Keratinocyte (primary cell): Measurements from ENCODE around the gene KIF20A. TPM values are rescaled to one million over a fixed set of nuclear protein-coding genes. Genes with fewer than 3 reads are reported as not detected.

Experiments
- DNase-seq: peaks from one replicate; pipeline ENCODE4 v3.0.0-alpha.2; 2011; ENCODE audit warnings: low read depth, missing footprints, low spot score
- FAIRE-seq: peaks from 2 replicates; lab custom pipeline; 2011; peaks lifted over from hg19 to GRCh38; lab: Jason Lieb, UNC
- H2AFZ ChIP-seq: 2 replicates; pipeline ENCODE4 v1.6.0; 2012; ENCODE audit warnings: low read length, control low read depth, inconsistent platforms; ENCODE audit not compliant: control insufficient read depth
- H3K27ac ChIP-seq: 2 replicates; pipeline ENCODE4 v1.5.1; 2011; ENCODE audit warnings: low read length; ENCODE audit not compliant: control insufficient read depth, insufficient read depth
- H3K27me3 ChIP-seq: 3 replicates; pipeline ENCODE4 v1.6.0; 2011; ENCODE audit warnings: low read length; ENCODE audit not compliant: control insufficient read depth, insufficient read depth; ENCODE audit errors: extremely low read depth
- H3K36me3 ChIP-seq, 2 experiments: 2 replicates in 1 of 2; 3 replicates in 1 of 2; pipeline ENCODE4 v1.5.1; 2011; ENCODE audit warnings: low read length in 2 of 2, mild to moderate bottlenecking in 1 of 2; ENCODE audit not compliant: control insufficient read depth in 2 of 2, insufficient read depth in 2 of 2; ENCODE audit errors: extremely low read depth in 1 of 2
- H3K4me1 ChIP-seq: 3 replicates; pipeline ENCODE4 v1.5.1; 2011; ENCODE audit warnings: low read length; ENCODE audit not compliant: control insufficient read depth, insufficient read depth; ENCODE audit errors: extremely low read depth
- H3K4me2 ChIP-seq: 3 replicates; pipeline ENCODE4 v1.6.0; 2011; ENCODE audit warnings: low read depth, low read length; ENCODE audit not compliant: control insufficient read depth, insufficient read depth; ENCODE audit errors: extremely low read depth
- H3K4me3 ChIP-seq, 3 experiments: fragments of 200-600 bp in 1 of 3; sonication (generic) in 1 of 3; 2 replicates in 2 of 3; 3 replicates in 1 of 3; pipeline ENCODE4 v1.5.1; 2011 to 2016; ENCODE audit warnings: low read length in 3 of 3, mild to moderate bottlenecking in 3 of 3, control low read depth in 2 of 3, inconsistent platforms in 1 of 3, low read depth in 1 of 3, mixed read lengths in 1 of 3, mixed run types in 1 of 3, moderate library complexity in 1 of 3; ENCODE audit not compliant: control insufficient read depth in 2 of 3, insufficient read depth in 2 of 3; ENCODE audit errors: extremely low read depth in 1 of 3
- H3K79me2 ChIP-seq: 2 replicates; pipeline ENCODE4 v1.6.0; 2012; ENCODE audit warnings: low read length; ENCODE audit not compliant: control insufficient read depth, insufficient read depth
- H3K9ac ChIP-seq: 3 replicates; pipeline ENCODE4 v1.6.0; 2011; ENCODE audit warnings: low read length; ENCODE audit not compliant: control insufficient read depth, insufficient read depth; ENCODE audit errors: extremely low read depth
- H3K9me1 ChIP-seq: 3 replicates; pipeline ENCODE4 v1.6.0; 2011; ENCODE audit warnings: low read length; ENCODE audit not compliant: control insufficient read depth, insufficient read depth; ENCODE audit errors: extremely low read depth
- H3K9me3 ChIP-seq: 2 replicates; pipeline ENCODE4 v1.5.1; 2012; ENCODE audit warnings: low read depth, low read length; ENCODE audit not compliant: control insufficient read depth
- H4K20me1 ChIP-seq: 3 replicates; pipeline ENCODE4 v1.6.0; 2011; ENCODE audit warnings: low read length; ENCODE audit not compliant: control insufficient read depth, insufficient read depth; ENCODE audit errors: extremely low read depth
- EZH2 ChIP-seq: IDR thresholded peaks from one replicate; pipeline ENCODE4 v1.6.1; 2012; ENCODE audit warnings: inconsistent platforms, mild to moderate bottlenecking, low read length, moderate library complexity
- dilution Hi-C: fragments of 300-500 bp; cut with MboI; formaldehyde crosslinking; loops from one replicate; pipeline ENCODE4 v1.7.0; 2020; ENCODE audit warnings: low sequenced_read_pairs; ENCODE audit not compliant: extremely low pct_ligation_motif_present
- polyA plus RNA-seq, 5 experiments: library from polyadenylated mRNA; depleted of rRNA in 3 of 5; stranded (reverse) in 3 of 5; stranded (forward) in 1 of 5; unstranded in 1 of 5; fragments of >200 nt; gene quantifications; 1 replicate in 1 of 5; 2 replicates in 3 of 5; 3 replicates in 1 of 5; pipeline versions ENCODE4 v1.2.1 to v1.2.3, GENCODE V29; 2011 to 2012; ENCODE audit warnings: missing spikeins in 2 of 5, low read depth in 1 of 5, low replicate concordance in 1 of 5
- TF ChIP-seq, protein P1 (sequence below), 3 experiments: IDR thresholded peaks in 1 of 3; conservative IDR thresholded peaks in 1 of 3; optimal IDR thresholded peaks in 1 of 3; 2 replicates in 2 of 3; 3 replicates in 1 of 3; pipeline versions ENCODE3 to v1.5.1; 2011; ENCODE audit warnings: low read length in 3 of 3, mild to moderate bottlenecking in 3 of 3, moderate library complexity in 2 of 3, control low read depth in 1 of 3, inconsistent platforms in 1 of 3; ENCODE audit not compliant: insufficient read depth in 2 of 3; ENCODE audit errors: extremely low read depth in 1 of 3

The KIF20A gene
- polyA plus RNA-seq, 1 donor (not counting 4 experiments of a cell fraction or from before 2014, with no cell fraction given), result 17.1 TPM

DNA sequence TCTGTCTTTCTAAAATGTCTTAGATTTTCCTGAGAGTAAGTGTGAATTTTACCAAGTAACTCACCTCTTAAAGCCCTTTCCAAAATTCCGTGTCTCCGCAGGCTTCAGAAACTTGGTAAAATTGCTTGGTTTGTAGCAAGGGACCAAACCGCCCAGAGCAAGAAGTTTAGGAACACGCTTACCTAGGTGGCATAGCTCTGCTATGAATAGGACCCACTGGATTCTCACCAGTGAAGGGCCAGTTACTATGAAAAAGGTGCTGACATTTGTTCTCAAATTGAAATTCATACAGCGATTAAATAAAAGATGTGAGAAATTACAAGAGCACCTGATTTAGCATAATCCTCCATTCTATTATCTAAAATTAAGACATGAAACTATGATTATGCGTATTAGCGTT lies 46.4 kb upstream of the KIF20A start:
- FAIRE-seq, result no peak
- H3K27ac ChIP-seq, result no peak overlapping the region
- dilution Hi-C loops, result no loop called here
- peak overlapping the region; percentile 54 for H3K4me2 ChIP-seq
- H3K9me3 ChIP-seq, result no peaks in the 10 kb centered on the region
- no peaks in the 10 kb centered on the region for H3K79me2 ChIP-seq
- no peaks in the 10 kb centered on the region for H3K27me3 ChIP-seq
- H4K20me1 ChIP-seq, result no peaks in the 10 kb centered on the region
- H2AFZ ChIP-seq, result peak overlapping the region; percentile 17
- H3K4me3 ChIP-seq, result peak overlapping the region in 1 of 3 experiments; percentile 23
- H3K4me1 ChIP-seq, result no peaks in the 10 kb centered on the region
- H3K36me3 ChIP-seq, result no peaks in the 10 kb centered on the region
- DNase-seq, result no peak
- H3K9ac ChIP-seq, result no peak overlapping the region
- no peak for TF ChIP-seq EZH2
- TF ChIP-seq, protein P1, sequence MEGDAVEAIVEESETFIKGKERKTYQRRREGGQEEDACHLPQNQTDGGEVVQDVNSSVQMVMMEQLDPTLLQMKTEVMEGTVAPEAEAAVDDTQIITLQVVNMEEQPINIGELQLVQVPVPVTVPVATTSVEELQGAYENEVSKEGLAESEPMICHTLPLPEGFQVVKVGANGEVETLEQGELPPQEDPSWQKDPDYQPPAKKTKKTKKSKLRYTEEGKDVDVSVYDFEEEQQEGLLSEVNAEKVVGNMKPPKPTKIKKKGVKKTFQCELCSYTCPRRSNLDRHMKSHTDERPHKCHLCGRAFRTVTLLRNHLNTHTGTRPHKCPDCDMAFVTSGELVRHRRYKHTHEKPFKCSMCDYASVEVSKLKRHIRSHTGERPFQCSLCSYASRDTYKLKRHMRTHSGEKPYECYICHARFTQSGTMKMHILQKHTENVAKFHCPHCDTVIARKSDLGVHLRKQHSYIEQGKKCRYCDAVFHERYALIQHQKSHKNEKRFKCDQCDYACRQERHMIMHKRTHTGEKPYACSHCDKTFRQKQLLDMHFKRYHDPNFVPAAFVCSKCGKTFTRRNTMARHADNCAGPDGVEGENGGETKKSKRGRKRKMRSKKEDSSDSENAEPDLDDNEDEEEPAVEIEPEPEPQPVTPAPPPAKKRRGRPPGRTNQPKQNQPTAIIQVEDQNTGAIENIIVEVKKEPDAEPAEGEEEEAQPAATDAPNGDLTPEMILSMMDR (optimal IDR thresholded peaks at IDR 0.05 in 1 of 3, IDR thresholded peaks at IDR 0.05 in 1 of 3, conservative IDR thresholded peaks at IDR 0.05 in 1 of 3; ENCODE audit: extremely low read depth in 1 of 3, insufficient read depth in 2 of 3, low read length in 3 of 3), result no peak
- H3K9me1 ChIP-seq, result no peaks in the 10 kb centered on the region

DNA sequence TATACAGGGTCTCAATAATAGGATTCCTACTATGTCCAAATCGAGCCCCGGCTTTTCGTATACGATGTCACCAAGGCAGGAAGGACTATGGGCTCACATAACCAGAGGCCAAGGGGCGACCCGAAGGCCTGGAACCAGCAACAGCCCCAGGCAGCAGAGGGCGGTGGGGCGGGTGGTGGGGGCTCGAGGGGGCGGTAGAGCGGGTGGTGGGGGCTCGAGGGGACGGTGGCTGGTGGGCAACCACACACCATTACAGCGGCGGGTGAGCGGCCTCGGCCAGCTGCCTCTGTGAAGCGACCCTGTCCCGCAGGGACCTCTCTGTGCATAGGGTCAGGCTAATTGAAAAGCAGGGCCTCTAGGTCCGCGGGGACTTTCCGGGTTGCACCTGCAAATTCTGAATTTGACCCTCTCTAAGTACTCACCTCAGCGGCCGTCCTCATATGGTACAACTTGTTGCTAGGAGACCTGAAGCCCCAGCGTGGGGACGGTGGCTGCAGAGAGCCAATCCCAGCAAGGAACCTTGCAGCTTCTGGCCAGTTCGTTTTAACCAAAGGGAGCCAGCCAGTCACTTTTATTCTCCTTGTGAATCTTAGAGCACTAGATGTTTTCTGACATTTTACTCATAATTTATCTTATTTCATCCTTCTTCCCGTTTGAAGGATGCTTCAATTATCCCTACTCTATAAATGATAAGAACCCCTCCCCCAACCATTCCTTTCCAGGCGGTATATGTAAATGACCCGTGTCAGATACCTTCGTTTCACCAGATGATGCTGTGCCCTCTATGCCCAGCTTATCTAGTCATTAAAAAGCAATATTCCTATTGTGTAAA lies 39.7 kb upstream of the KIF20A start, which contains the start of gene NME5:
Gene NME5 (minus strand): TSS at position 480 of the 832 bp plus-strand sequence. CDS start 648 bp downstream, outside the sequence.
- Histone ChIP-seq H4K20me1 (no peaks in the 10 kb centered on the region), H3K27me3 (no peaks in the 10 kb centered on the region), H3K9me1 (no peaks in the 10 kb centered on the region), H3K4me3 (no peak within 1 kb of the TSS), H3K9me3 (no peaks in the 10 kb centered on the region), H3K36me3 (no peaks in the 10 kb centered on the region), H3K4me1 (peaks cover 11% of the 10 kb centered on the region), H3K27ac (no peak within 1 kb of the TSS), H3K79me2 (no peaks in the 10 kb centered on the region), H2AFZ (no peak within 1 kb of the TSS), H3K9ac (no peak within 1 kb of the TSS), H3K4me2 (no peak within 1 kb of the TSS)
- no peak for TF ChIP-seq EZH2
- TF ChIP-seq, protein P1 (optimal IDR thresholded peaks at IDR 0.05 in 1 of 3, IDR thresholded peaks at IDR 0.05 in 1 of 3, conservative IDR thresholded peaks at IDR 0.05 in 1 of 3; ENCODE audit: extremely low read depth in 1 of 3, insufficient read depth in 2 of 3, low read length in 3 of 3), result no peak
- FAIRE-seq, result peak; percentile 20
- DNase-seq, result no peak
- dilution Hi-C loops, result no loop called here
